Panc1 (cell line): ENCODE measurements around the gene CLK2. TPM values are rescaled to one million over a fixed set of nuclear protein-coding genes. Genes with fewer than 3 reads are reported as not detected.

ENCODE experiments used
- ATAC-seq: fragments of 200-7000 bp; cut with Tn5 transposase; 2 replicates; pipeline ENCODE4 v1.9.1; 2020; ENCODE audit warnings: mild to moderate bottlenecking, moderate library complexity
- BruUV-seq: library from RNA; stranded (reverse); fragments of 400-500 nt; replicated peaks from 2 replicates; lab custom pipeline; 2021; lab: Mats Ljungman, UMichigan
- CTCF ChIA-PET: fragments of 300-600 bp; sonication (Branson Sonifier 250); formaldehyde crosslinking; loops from one replicate; lab custom pipeline; 2022; ENCODE audit warnings: antibody characterized with exemption; lab: Charles Lee
- POLR2A ChIA-PET: fragments of 300-600 bp; sonication (Branson Sonifier 250); formaldehyde crosslinking; loops from one replicate; lab custom pipeline; 2022; ENCODE audit warnings: antibody characterized with exemption; lab: Charles Lee
- DNase-seq: peaks from one replicate; pipeline ENCODE4 v3.0.0-alpha.2; 2010; ENCODE audit warnings: low read depth, low spot score
- H3K27ac ChIP-seq: 2 replicates; pipeline ENCODE4 v1.5.1; 2011; ENCODE audit warnings: mild to moderate bottlenecking, low read length, inconsistent platforms
- H3K27me3 ChIP-seq: fragments of 200-500 bp; sonication (Bioruptor generic); 2 replicates; pipeline ENCODE4 v1.6.0; 2014; ENCODE audit warnings: low read length, inconsistent platforms; ENCODE audit not compliant: control insufficient read depth, insufficient read depth
- H3K36me3 ChIP-seq: fragments of 200-500 bp; sonication (Bioruptor generic); 2 replicates; pipeline ENCODE4 v1.5.1; 2014; ENCODE audit warnings: inconsistent platforms, mild to moderate bottlenecking, low read length, moderate library complexity; ENCODE audit not compliant: control insufficient read depth, insufficient read depth
- H3K4me1 ChIP-seq: 2 replicates; pipeline ENCODE4 v1.5.1; 2011; ENCODE audit warnings: inconsistent platforms, mild to moderate bottlenecking, low read length, moderate library complexity; ENCODE audit not compliant: control insufficient read depth, insufficient read depth
- H3K4me3 ChIP-seq, 2 experiments: 2 replicates each; pipeline ENCODE4 v1.5.1; 2011 to 2012; ENCODE audit warnings: low read depth in 2 of 2, low read length in 2 of 2, mild to moderate bottlenecking in 2 of 2, inconsistent platforms in 1 of 2, moderate library complexity in 1 of 2
- H3K9me3 ChIP-seq: fragments of 200-500 bp; sonication (Bioruptor generic); 2 replicates; pipeline ENCODE4 v1.5.1; 2014; ENCODE audit warnings: low read depth, mild to moderate bottlenecking, inconsistent platforms, low read length, moderate library complexity; ENCODE audit not compliant: control insufficient read depth, insufficient read depth
- CTCF ChIP-seq: fragments of 450-650 bp; IDR thresholded peaks from 2 replicates; pipeline ENCODE4 v1.5.1; 2017; ENCODE audit warnings: mild to moderate bottlenecking
- POLR2AphosphoS5 ChIP-seq: IDR thresholded peaks from 2 replicates; pipeline ENCODE4 v1.6.1; 2012; ENCODE audit warnings: mild to moderate bottlenecking, low read depth, low read length, moderate library complexity
- REST ChIP-seq, 2 experiments: IDR thresholded peaks; 2 replicates each; pipeline ENCODE4 v1.6.1; 2011 to 2012; ENCODE audit warnings: low read depth in 2 of 2, control low read depth in 1 of 2, low read length in 1 of 2, mild to moderate bottlenecking in 1 of 2, moderate library complexity in 1 of 2; ENCODE audit not compliant: insufficient read depth in 1 of 2
- SIN3A ChIP-seq: IDR thresholded peaks from 2 replicates; pipeline ENCODE4 v1.6.1; 2012; ENCODE audit warnings: low read depth, mild to moderate bottlenecking, low read length, moderate library complexity, borderline replicate concordance; ENCODE audit not compliant: insufficient read depth
- TCF7L2 ChIP-seq: IDR thresholded peaks from 2 replicates; pipeline ENCODE4 v1.6.1; 2011; ENCODE audit warnings: mild to moderate bottlenecking, low read depth, low read length, inconsistent platforms
- in situ Hi-C: cut with HindIII; loops from 2 replicates; pipeline ENCODE4 v1.10.0; 2016; ENCODE audit warnings: low sequenced_read_pairs, low pct_unique_long_range_greater_than_20kb
- intact Hi-C: fragments of 100-400 bp; cut with micrococcal nuclease; formaldehyde crosslinking; loops from one replicate; pipeline ENCODE4 v1.10.0; 2022; ENCODE audit not compliant: unreplicated experiment
- total RNA-seq: library from RNA; stranded (reverse); gene quantifications from one replicate; pipeline ENCODE4 v1.2.1, GENCODE V29; 2021; ENCODE audit not compliant: unreplicated experiment

CLK2 gene
- total RNA-seq, 1 experiment from 2014 or later, result 43.6 TPM

DNA sequence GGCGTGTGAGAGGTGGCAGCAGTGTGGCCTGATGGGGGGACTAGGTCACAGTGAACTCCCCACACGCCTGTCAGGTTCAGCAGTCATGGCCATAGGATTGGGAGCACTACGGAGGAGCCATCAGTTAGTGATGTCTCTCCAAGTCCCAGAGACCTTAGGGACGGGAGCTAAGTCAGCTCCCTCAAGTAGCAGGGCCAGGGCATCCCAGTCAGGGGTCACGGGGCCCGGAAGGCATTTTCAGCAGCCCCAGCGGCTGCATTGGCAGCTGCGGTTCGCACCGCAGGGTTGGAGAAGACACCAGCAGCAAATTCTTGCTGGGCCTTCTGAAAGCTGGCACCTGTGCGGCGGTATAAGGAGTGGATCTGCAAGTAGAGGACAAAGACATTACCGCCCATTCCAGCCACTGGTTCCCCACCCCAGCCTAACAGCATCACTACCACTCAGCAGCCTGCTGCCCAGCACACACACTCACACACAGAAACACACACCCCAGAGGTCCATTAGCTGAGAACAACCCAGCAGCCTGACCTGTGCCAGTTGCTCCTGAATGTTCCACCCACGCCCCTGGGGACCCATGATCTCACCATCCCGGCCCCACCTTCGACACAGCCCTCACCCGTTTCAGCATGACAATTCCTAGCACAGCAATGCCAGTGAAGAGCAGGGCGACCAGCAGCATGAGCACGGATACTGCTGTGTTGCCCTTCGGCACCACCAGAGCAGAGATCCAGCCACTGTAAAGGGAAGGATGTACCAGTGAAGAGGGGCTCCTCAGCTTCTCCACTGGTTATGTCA is 17.0 kb downstream of the CLK2 start:
- peak; percentile 15 for ATAC-seq
- no peak for TF ChIP-seq SIN3A
- TF ChIP-seq TCF7L2, result no peak
- no peak for TF ChIP-seq CTCF
- no peak for TF ChIP-seq POLR2AphosphoS5
- TF ChIP-seq REST (IDR thresholded peaks at IDR 0.05; ENCODE audit: insufficient read depth in 1 of 2, low read depth in 2 of 2, low read length in 1 of 2), result no peak
- Histone ChIP-seq H3K4me1 (peaks cover 13% of the 10 kb centered on the region), H3K4me3 (peak overlapping the region; percentile 72 to 77), H3K27me3 (no peaks in the 10 kb centered on the region), H3K36me3 (peaks cover 5% of the 10 kb centered on the region), H3K27ac (peak overlapping the region; percentile 87), H3K9me3 (no peaks in the 10 kb centered on the region)
- in situ Hi-C loops (no loop called here), intact Hi-C loops (no loop called here)
- POLR2A ChIA-PET, result no interaction called here
- CTCF ChIA-PET, result no interaction called here
- TSS peak; percentile 41 for BruUV-seq
- DNase-seq, result no peak

GRCh38 chr1:155255243-155256007 is 17.9 kb downstream of the CLK2 start, which contains the start of gene ENTREP3:
TSS of gene ENTREP3 (minus strand) at chr1:155255483. CDS start at chr1:155254877, 606 bp downstream.
- intact Hi-C loops (no loop called here), in situ Hi-C loops (no loop called here)
- Histone ChIP-seq H3K4me1 (peaks cover 9% of the 10 kb centered on the region), H3K36me3 (peaks cover 5% of the 10 kb centered on the region), H3K27me3 (no peaks in the 10 kb centered on the region), H3K9me3 (no peaks in the 10 kb centered on the region), H3K4me3 (peak within 1 kb of the TSS; percentile 72 to 77), H3K27ac (peak within 1 kb of the TSS; percentile 87)
- ChIA-PET POLR2A (no interaction called here), CTCF (interaction anchor here (0.6 kb wide), 1 partner anchor 308 kb away, joined by 4 read pairs; no protein-coding TSS in a partner anchor)
- TF ChIP-seq REST (IDR thresholded peaks at IDR 0.05; ENCODE audit: insufficient read depth in 1 of 2, low read depth in 2 of 2, low read length in 1 of 2), result 0 out of 4 replicates have a peak, but pooled peaks of 1 of the 2 experiments have one; percentile 9
- no peak for TF ChIP-seq CTCF
- peak; percentile 74; the same call in 1 of the 2 replicates for TF ChIP-seq SIN3A
- TF ChIP-seq POLR2AphosphoS5, result peak; percentile 74
- BruUV-seq, result no TSS peak
- ATAC-seq (peak; percentile 87), DNase-seq (no peak)
